Calu3 (cell line): Measurements from ENCODE around the gene ISG20L2. TPM values are rescaled to one million over a fixed set of nuclear protein-coding genes. Genes with fewer than 3 reads are reported as not detected.

Experiments used
- BruUV-seq: library from RNA; stranded (reverse); fragments of 400-500 nt; replicated peaks from 2 replicates; lab custom pipeline; 2021; lab: Mats Ljungman, UMichigan
- CTCF ChIA-PET: fragments of 300-600 bp; sonication (Branson Sonifier 250); formaldehyde crosslinking; loops from one replicate; lab custom pipeline; 2022; ENCODE audit warnings: antibody characterized with exemption; lab: Charles Lee
- DNase-seq: peaks from one replicate; pipeline ENCODE4 v3.0.0; 2022
- H3K27ac Mint-ChIP-seq: one replicate; pipeline ENCODE4 v1.8.0; 2022; ENCODE audit warnings: mixed read lengths; ENCODE audit not compliant: unreplicated experiment
- H3K27me3 Mint-ChIP-seq: one replicate; pipeline ENCODE4 v1.8.0; 2022; ENCODE audit warnings: mixed read lengths; ENCODE audit not compliant: unreplicated experiment
- H3K36me3 Mint-ChIP-seq: one replicate; pipeline ENCODE4 v1.8.0; 2022; ENCODE audit warnings: mild to moderate bottlenecking, moderate library complexity, mixed read lengths; ENCODE audit not compliant: insufficient read depth, unreplicated experiment
- H3K4me1 Mint-ChIP-seq: one replicate; pipeline ENCODE4 v1.8.0; 2022; ENCODE audit warnings: mild to moderate bottlenecking, low read depth, mixed read lengths; ENCODE audit not compliant: unreplicated experiment
- H3K4me3 Mint-ChIP-seq: one replicate; pipeline ENCODE4 v1.8.0; 2022; ENCODE audit warnings: mild to moderate bottlenecking, low read depth, moderate library complexity, mixed read lengths; ENCODE audit not compliant: unreplicated experiment
- H3K9me3 Mint-ChIP-seq: one replicate; pipeline ENCODE4 v1.8.0; 2022; ENCODE audit warnings: low read depth, mixed read lengths; ENCODE audit not compliant: unreplicated experiment
- intact Hi-C: fragments of 100-400 bp; cut with micrococcal nuclease; formaldehyde crosslinking; loops from one replicate; pipeline ENCODE4 v1.10.0; 2022; ENCODE audit not compliant: unreplicated experiment
- total RNA-seq: library from RNA; stranded (reverse); gene quantifications from 2 replicates; pipeline ENCODE4 v1.2.3, GENCODE V29; 2022
- TF ChIP-seq, protein P1 (sequence below): fragments of 200-600 bp; IDR thresholded peaks from one replicate; pipeline ENCODE4 v1.8.0; 2022; ENCODE audit warnings: antibody characterized with exemption; ENCODE audit not compliant: unreplicated experiment

ISG20L2 gene
- total RNA-seq, 1 experiment from 2014 or later: 61.6 TPM

DNA sequence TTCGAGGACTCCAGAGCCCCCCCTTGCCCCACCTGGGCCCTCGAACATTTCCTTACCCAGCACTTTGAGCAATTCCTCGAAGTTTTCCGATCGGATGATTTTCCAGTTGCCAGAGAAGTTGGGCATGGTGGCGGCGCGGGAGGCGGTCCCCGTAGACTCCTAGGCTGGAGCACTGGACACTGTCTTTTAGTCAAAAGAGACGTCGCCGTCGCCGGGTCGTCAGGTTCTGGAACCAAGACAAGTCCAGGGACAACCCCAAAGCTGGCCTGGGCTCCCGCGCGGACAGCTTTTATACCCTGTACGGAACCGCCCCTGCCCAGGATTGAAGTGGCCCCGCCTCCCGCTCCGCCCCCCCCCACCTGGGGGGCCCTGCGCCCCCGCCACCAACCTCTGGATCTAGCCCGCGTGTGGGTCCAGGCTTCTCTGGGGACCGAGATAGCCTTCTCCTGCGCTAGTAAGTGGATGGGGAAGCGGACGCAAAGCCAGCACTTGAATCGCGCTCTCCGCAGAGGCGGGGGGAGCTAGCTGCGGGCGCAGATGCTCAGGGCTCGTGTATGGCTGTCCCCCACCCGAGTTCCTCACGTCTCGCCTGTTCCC lies 23.1 kb downstream of the ISG20L2 start, which contains the start of gene CRABP2:
Gene CRABP2, minus strand, starts transcription at position 263 of the 597 bp plus-strand sequence. Its CDS starts 137 bp downstream, at position 126.
- DNase-seq: no peak
- TF ChIP-seq, protein P1, sequence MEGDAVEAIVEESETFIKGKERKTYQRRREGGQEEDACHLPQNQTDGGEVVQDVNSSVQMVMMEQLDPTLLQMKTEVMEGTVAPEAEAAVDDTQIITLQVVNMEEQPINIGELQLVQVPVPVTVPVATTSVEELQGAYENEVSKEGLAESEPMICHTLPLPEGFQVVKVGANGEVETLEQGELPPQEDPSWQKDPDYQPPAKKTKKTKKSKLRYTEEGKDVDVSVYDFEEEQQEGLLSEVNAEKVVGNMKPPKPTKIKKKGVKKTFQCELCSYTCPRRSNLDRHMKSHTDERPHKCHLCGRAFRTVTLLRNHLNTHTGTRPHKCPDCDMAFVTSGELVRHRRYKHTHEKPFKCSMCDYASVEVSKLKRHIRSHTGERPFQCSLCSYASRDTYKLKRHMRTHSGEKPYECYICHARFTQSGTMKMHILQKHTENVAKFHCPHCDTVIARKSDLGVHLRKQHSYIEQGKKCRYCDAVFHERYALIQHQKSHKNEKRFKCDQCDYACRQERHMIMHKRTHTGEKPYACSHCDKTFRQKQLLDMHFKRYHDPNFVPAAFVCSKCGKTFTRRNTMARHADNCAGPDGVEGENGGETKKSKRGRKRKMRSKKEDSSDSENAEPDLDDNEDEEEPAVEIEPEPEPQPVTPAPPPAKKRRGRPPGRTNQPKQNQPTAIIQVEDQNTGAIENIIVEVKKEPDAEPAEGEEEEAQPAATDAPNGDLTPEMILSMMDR: no peak

DNA sequence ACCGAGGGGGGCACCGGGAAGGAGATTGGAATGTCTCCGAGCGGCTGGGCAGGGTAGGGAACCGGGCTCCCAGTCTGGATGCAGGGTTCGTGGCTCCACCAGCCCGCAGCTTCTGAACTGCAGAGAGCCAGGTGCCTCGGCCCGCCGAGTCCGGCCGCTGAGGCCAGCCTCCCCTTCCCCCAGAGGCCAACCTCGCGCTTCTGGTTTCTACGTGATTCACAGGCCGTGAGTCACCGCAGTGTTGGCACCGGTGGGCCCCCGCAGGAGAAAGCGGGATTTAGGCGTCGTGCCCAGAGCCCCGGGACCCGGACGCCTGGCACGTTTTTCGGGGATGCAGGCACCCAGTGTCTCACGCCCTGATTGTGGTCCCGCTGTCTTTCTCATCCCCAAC lies 23.6 kb downstream of the ISG20L2 start:
- Mint-ChIP-seq H3K4me3 (peak overlapping the region; percentile 67), H3K4me1 (peaks cover 37% of the 10 kb centered on the region), H3K36me3 (peaks cover 23% of the 10 kb centered on the region), H3K9me3 (no peaks in the 10 kb centered on the region), H3K27ac (peak overlapping the region; percentile 66), H3K27me3 (peaks cover 13% of the 10 kb centered on the region)
- intact Hi-C loops: loop anchor here (1.0 kb wide), 1 partner anchor 16 kb away; no protein-coding TSS in a partner anchor
- TF ChIP-seq, protein P1: no peak
- CTCF ChIA-PET: interaction anchor here (1.3 to 7.1 kb wide), 5 partner anchors 13 to 155 kb away, joined by 3 to 130 read pairs (median 6); no protein-coding TSS in a partner anchor
- TSS peak; percentile 52 for BruUV-seq
- DNase-seq: peak; percentile 85

More for the DNA sequence above, 23.1 kb downstream of the ISG20L2 start, which contains the start of gene CRABP2:
- H3K4me3 Mint-ChIP-seq: peak within 1 kb of the TSS; percentile 67
- H3K36me3 Mint-ChIP-seq: peaks cover 23% of the 10 kb centered on the region
- no peaks in the 10 kb centered on the region for H3K9me3 Mint-ChIP-seq
- BruUV-seq: no TSS peak
- H3K4me1 Mint-ChIP-seq: peaks cover 37% of the 10 kb centered on the region
- intact Hi-C loops: loop anchor here (1.0 kb wide), 1 partner anchor 16 kb away; no protein-coding TSS in a partner anchor
- H3K27me3 Mint-ChIP-seq: peaks cover 13% of the 10 kb centered on the region
- CTCF ChIA-PET: interaction anchor here (0.7 to 7.1 kb wide), 6 partner anchors 13 to 154 kb away, joined by 3 to 130 read pairs (median 5); no protein-coding TSS in a partner anchor
- peak within 1 kb of the TSS; percentile 66 for H3K27ac Mint-ChIP-seq

DNA sequence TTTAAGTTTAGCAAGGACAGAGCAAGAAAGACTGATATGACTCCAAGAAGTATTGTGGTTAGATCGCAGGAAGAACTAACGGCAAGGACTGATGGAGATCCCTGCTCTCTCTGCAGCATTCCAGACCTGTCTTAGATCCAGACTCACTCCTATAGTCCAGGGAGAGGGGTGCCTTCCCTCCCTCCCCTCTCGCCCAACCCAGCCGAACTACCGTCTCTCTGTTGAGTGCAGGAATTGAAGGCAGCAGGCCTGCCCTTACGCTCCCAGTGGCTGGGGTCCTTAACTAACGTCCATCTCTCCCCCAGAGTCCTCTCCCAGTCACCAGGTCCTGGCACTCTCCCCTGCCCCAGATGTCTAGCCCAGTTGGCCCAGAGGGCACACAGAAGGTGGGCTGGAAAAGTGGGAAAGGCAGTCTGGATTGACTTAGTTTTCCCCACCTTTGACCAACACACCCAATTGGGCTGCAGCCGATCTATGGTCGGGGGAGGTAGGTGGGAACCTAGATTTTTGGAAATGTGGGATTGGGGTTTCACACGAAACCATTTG lies 24.3 kb downstream of the ISG20L2 start:
- Mint-ChIP-seq H3K27me3 (peaks cover 13% of the 10 kb centered on the region), H3K27ac (peak overlapping the region; percentile 66), H3K4me1 (peaks cover 31% of the 10 kb centered on the region), H3K36me3 (peaks cover 23% of the 10 kb centered on the region), H3K9me3 (no peaks in the 10 kb centered on the region), H3K4me3 (peak overlapping the region; percentile 67)
- CTCF ChIA-PET: interaction anchor here (1.7 to 7.1 kb wide), 3 partner anchors 12 to 21 kb away, joined by 4 to 130 read pairs (median 6); no protein-coding TSS in a partner anchor
- intact Hi-C loops: no loop called here
- no peak for DNase-seq
- TF ChIP-seq, protein P1: no peak
- BruUV-seq: no TSS peak

DNA sequence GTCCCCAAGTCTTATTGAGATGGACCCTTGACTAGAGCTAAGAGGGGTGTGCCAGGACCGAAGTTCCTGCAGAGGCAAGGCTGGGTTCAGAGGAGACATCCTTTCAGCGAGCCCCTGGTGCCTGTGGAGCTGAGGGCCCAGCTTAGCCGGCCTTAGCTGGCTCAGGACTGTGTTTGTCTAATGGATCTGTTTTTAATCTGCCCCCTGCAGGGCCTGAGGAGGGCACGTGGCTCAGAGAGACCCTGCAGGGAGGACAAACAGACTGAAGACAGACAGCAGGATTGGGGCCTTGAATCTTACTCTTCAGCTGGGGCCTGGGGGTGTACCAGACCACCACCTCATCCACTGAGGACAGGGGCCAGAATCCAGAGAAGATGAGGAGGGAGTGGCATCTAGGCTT lies 24.8 kb downstream of the ISG20L2 start:
- peaks cover 13% of the 10 kb centered on the region for H3K27me3 Mint-ChIP-seq
- peaks cover 26% of the 10 kb centered on the region for H3K36me3 Mint-ChIP-seq
- no TSS peak for BruUV-seq
- DNase-seq: no peak
- H3K4me1 Mint-ChIP-seq: peaks cover 27% of the 10 kb centered on the region
- H3K9me3 Mint-ChIP-seq: no peaks in the 10 kb centered on the region
- no peak overlapping the region for H3K4me3 Mint-ChIP-seq
- intact Hi-C loops: no loop called here
- CTCF ChIA-PET: interaction anchor here (7.1 kb wide), 1 partner anchor 12 kb away, joined by 130 read pairs; no protein-coding TSS in a partner anchor
- no peak overlapping the region for H3K27ac Mint-ChIP-seq
- TF ChIP-seq, protein P1: no peak
